GM10847 (cell line): ENCODE results near the gene PNPLA7.

Experiments
- POLR2A ChIP-seq: IDR thresholded peaks from 2 replicates; pipeline ENCODE4 v1.6.1; 2011; ENCODE audit not compliant: insufficient read length; ENCODE audit errors: extremely low read depth

Gene PNPLA7

DNA sequence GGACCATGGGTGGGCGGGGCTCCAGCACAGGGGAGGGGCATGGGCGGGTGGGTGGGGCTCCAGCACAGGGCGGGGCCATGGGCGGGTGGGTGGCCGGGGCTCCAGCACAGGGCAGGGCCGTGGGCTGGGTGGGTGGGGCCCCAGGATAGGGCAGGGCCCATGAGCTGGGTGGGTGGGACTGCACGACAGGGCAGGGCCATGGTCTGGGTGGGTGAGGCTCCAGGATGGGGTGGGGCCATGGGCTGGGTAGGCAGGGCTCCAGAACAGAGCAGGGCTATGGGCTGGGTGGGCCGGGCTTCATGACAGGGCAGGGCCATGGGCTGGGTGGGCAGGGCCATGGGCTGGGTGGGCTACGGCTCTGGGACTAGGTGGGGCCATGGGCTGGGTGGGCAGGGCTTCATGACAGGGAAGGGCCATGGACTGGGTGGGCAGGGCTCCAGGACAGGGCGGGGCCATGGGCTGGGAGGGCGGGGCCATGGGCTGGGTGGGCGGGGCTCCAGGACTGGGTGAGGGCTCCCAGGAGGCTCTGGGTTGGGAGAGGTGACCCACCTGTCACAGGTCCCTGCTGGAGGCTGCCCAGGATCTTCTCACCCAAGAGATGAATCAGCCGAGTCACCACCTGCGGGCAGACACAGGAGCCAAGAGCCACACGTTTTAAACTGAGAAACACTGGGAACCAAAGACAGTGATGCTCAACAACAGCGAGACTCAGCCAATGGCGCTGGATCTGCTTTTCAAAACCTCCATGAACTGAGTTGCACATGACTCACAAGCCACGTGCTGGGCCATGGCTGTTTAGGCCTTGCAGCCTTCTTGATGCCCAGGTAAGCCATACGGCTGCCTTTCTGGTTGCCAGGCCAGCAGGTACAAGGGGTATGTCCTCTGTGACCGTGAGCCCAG is 57.5 kb downstream of the PNPLA7 start:
- TF ChIP-seq POLR2A = no peak

DNA sequence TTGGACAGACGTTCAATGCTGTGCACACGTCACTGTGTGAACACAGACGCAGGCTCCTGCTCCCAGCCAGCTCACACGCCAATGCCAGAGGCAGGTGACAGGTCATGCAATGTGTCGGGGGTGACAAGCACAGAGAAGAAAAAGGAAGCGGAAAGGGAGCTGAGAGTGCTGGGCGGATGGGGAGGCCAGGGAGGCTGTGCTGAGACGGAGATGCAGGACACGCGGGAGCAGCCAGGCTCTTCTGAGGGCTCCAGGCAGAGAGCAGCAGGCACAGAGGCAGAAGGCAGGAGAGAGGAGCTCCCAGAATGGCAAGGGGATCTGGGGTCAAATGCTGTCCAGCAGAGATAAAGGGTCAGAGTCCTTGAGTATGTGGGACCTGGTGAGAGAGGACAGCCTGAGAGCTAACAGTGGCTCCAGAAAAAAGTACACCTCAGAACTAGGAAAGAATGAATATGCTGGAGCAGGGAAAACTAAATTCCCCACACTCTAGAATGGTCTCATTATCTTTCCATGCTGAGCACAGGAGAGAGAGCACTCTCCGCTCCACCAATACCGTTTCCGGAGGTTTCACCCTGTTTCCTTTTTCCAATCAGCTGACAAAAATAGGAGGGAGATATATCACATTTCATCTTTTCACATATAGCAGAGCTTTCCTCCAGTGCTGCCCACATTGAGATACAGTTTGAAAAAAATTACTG is 58.3 kb downstream of the PNPLA7 start:
- TF ChIP-seq POLR2A = no peak

DNA sequence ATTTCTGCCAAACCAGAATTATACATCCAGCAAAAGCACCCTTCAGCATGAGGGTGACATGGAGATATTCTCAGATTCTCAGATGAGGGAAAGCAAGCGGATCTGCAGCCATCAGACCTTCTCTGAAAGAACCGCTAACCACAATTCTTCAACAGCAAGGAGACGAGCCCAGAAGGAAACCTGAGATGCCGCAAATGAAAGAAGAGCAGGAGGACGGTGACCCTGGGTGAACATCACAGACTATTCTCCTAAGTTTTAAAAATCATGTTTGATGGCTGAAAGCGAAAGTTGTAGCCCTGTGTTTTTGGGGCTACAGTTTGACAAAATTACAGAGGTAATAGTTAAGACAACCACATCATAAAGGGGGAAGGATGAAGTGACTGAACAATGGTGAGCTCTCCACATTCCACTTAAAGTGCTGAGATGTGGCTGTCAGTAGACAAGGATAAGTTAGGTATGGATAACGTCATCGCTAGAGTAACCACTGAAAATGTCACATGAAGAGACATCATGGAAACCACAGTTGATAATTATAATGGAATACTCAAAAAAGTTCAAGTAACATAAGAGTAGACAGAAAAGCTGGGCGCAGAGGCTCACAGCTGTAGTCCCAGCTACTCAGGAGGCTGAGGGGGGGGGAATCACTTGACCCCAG is 59.5 kb downstream of the PNPLA7 start:
- no peak for TF ChIP-seq POLR2A

DNA sequence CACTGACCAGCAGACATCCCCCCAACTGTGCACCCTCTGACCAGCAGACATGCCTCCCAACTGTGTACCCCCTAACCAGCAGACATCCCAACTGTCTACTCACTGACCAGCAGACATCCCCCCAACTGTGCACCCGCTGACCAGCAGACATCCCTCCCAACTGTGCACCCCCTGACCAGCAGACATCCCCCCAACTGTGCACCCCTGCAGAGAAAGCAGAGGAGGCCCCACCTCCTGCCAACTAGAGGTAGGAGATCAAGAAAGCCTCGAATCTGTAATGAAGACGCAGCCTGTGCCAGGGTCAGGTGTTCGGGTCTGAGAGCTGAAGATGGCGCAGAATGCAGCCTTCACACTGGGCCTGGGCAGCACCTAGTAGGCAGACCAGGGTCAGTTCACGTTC is 61.3 kb downstream of the PNPLA7 start:
- TF ChIP-seq POLR2A = no peak

DNA sequence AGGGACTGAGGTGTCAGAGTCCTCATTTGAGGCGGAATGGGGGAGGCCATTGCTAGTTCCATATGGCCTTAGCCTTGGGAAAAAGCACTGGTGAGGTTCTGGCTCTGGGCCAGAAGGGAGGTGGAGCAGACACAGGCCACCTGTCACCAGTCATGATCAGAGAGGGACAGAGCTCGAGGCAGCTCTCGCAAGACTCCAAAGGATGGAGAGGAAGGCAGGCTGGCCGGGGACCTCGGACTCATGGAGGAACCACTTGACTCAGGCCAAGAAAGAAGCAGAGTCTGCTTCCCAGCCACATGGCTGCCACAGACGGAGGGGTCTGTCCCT is 61.9 kb downstream of the PNPLA7 start:
- TF ChIP-seq POLR2A = no peak

DNA sequence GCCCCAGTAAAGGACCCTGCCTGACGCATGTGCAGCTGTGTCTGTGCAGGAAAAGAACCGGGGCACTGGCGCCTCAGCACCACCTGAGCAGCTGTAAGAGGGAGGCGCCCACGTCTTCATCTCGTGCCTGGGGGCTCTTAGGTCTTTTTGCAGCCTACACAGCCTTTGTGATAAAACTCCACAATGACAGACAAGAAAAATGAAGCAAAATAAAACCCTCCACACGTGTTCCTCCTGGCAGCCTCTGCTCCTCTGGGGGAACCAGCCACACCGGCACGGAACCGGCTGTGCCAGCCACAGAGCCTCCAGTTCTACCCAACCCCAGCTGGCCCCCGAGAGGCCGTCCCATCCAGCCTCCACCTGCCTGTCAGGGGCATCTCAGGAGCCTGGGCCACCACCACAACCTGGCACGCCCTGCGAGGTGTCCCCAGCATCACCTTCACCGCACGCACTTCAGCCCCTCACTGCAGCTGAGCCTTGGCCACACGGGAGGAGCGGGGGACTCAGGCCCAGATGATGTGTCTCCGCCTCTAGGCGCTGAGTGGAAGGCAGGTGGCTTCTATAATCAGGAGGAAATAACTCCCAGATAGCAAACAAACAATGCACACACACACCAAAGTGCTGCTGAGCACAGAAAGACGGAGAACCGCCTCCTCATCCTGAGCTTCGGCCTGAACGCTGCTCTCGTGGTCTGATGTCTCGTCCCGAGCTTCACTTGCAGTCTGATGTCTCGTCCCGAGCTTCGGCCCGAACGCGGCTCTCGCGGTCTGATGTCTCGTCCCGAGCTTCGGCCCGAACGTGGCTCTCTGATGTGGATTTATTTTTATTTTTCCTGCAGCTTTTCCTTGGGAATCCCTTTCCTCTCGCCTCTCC is 62.5 kb downstream of the PNPLA7 start:
- no peak for TF ChIP-seq POLR2A

DNA sequence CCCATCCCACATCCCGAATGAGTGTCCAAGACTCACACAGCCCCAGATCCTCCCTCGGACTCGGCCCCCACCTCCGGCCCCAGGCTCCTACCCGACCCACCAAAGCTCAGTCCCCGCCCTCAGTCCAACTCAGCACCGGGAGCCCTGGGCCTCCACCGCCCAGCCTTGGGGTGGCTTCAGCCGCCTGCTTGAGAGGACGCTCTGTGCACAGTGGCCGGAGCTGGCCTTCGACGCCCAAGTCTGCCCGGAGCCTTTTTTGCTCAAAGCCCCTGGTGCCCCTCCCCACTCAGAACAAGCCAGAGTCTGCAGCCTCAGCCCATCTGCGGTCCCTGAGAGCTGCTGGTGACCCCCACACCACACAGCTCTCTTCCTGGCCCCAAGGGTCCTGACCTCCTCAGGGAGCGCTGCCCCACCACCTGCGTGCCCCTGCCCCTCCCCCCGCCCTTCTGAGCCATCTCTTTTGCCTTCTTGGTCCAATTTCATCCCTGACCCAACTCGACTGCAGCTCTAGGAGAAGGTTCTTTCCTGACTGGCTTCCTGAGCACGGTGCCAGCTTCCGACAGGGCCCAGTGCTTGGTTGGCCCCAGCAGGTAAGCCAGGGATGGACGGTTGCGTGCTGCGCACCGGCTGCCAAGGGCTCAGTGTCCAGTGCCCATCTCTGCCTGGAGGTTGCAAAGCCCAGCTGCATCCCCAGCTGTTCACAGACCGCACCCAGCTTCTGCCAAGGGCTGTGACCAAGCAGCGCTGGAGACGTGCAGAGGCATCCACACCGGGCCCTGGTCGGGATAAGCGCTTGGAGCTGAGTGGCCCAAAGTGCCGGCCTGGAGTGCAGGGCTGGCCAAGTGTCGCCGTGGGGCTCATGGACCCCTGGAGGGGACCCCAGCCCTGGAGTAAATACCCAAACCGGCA is 63.4 kb downstream of the PNPLA7 start:
- no peak for TF ChIP-seq POLR2A

DNA sequence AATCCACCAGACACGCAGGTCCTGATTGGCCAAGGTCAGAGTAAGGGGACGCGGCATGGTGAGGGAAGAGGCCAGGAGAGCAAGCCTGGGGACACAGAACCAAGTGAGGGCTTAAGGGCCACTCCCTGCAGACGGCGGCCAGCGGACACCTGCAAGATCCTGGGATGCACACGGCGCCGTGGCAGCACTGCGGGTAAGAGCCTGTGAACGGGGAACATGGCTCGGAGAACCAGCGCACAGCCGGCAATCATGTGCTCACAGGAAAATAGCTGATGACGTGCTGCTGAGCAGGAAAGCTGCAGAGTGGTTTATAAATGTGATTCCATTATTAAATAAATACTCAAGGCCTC is 64.1 kb downstream of the PNPLA7 start:
- TF ChIP-seq POLR2A = no peak

DNA sequence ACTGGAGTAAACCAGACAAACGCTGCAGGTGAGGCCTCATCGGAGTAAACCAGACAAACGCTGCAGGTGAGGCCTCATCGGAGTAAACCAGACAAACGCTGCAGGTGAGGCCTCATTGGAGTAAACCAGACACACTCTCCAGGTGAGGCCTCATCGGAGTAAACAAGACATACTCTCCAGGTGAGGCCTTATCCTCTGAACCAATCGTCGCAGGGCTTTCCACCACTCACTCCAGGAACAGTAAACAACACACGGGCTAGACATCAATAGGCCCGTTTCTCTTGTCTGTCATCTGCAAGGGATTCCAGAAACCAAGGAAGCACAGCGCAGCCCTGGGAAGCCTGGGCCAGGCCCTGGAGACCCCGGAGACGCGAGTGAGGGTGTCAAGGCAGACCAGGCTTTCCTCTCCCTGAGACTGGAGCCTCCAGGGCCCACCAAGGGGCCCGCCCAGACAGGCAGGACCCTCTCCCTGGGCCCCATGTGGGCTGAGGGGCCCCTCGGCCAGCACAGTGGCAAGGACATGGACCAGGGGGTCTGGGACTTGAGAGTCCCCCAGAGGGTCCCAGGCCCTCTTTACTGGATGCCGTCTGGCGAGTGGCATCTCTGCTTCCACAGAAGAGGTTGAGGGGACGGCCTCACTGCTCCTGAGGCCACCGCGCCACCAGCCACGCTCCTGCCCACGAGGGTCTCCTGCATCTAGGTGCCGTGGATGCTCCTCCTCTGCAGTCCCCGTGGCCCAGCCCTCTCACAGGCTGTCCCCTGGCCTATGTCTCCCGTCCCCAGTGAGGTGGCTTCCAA is 64.7 kb downstream of the PNPLA7 start:
- no peak for TF ChIP-seq POLR2A

DNA sequence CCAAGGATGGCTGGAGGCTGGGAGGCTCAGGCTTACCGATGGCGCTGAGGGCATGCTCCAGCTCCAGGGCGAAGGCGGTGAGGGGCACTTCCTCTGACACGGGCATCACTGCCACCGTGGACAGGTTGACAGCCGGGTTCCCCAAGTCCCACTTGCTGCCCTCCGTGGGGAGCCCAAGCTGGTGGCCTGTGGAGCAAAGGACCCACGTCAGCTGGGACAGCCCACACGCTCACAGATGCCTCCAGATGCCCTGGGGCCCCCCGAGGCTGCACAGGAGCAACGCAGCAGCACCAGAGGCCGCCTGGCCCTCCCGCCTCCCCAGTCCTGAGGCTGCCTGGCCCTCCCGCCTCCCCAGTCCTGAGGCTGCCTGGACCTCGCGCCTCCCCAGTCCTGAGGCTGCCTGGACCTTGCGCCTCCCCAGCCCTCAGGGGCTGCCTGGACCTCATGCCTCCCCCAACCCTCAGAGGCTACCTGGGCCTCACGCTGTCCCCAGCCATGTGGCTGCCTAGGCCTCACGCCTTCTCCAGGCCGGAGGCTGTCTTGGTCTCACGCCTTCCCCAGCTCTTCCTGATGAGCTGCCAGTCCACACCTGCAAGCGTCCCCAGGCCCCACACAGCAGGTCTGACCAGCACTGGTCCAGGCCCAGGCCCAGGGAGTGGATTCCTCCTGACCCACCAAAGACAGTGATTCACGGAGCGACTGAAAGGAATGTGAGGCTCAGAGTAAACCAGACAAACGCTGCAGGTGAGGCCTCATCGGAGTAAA is 65.5 kb downstream of the PNPLA7 start:
- TF ChIP-seq POLR2A = no peak

DNA sequence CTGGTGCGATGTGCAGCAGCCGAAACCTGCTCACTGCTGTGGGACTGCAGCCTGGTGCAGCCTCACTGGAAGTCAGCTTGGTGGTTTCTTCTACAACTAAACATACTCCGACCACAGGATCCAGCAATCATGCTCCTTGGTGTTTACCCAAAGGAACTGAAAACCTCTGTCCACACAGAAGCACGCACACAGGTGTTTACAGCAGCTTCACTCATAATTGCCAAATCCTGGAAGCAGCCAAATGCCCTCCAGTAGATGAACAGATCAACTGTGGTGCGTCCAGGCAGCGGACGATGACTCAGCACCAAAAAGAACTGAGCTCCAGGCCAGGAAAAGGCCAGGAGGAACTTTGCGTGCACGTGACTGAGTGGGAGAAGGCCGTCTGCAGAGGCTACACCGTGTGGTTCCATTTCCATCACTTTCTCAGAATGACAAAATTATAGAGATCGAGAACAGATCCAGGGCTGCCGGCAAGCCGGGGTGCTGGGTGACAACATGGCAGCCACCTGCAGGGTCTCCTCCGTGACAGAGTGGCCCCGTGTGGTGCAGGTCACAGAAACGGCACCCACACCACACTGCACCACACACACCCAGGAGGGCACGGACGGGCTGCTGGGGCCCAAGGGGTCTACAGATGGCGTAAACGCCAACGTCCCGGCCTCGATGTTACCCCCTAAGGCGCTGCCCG is 68.0 kb downstream of the PNPLA7 start:
- no peak for TF ChIP-seq POLR2A

DNA sequence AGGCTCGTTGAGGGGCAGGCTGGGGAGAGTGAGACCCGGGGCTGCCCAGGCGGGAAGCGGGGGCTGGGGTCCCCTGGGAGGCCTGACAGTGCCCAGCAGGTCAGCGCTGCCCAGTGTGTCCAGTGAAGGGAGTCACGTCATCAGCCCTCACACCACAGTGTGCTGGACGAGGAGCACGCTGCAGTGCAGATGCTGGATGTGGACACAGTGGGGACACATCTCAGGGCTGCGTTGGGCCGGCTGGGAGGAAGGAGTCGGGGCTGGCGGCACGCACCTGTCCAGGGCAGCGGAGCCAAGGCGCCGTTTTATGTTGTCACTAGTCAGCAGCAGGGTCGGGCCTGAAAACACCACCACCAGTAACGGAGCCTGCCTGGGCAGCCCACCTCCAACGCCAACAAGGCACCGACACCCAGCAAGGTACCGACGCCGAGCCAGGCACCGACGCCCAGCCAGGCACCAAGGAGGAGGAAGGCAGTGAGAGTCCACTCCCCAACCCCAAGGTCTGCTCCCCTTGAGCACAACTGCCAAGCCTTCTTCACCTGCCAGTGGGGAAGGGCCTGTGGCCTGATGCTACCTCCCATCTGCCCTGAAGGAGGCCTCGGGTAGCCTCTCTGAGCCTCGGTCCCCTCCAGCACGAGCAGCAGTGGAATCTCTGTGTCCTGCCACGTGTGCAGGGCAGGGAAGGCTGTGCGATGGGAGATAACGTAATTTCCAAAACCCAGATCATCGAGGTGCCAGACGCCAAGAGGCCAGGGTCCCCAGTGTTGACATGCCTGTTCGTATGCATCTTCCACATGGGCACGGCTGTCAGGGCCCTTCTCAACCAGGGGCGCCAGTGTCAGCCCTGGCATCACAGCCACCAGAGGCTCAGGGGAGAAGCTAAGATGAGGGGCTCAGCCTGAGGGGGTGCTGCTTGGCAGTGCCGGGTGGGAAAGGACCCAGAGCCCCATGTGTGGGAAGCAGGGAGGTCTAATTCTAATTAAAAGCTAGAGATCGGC is 69.2 kb downstream of the PNPLA7 start:
- TF ChIP-seq POLR2A = no peak
